ENCODE results near the gene HNRNPAB. TPM values are rescaled to one million over a fixed set of nuclear protein-coding genes. Genes with fewer than 3 reads are reported as not detected.

HNRNPAB gene
- total and polyA plus RNA-seq, 7 donors, result 74.1 to 243 (median 156) TPM

DNA sequence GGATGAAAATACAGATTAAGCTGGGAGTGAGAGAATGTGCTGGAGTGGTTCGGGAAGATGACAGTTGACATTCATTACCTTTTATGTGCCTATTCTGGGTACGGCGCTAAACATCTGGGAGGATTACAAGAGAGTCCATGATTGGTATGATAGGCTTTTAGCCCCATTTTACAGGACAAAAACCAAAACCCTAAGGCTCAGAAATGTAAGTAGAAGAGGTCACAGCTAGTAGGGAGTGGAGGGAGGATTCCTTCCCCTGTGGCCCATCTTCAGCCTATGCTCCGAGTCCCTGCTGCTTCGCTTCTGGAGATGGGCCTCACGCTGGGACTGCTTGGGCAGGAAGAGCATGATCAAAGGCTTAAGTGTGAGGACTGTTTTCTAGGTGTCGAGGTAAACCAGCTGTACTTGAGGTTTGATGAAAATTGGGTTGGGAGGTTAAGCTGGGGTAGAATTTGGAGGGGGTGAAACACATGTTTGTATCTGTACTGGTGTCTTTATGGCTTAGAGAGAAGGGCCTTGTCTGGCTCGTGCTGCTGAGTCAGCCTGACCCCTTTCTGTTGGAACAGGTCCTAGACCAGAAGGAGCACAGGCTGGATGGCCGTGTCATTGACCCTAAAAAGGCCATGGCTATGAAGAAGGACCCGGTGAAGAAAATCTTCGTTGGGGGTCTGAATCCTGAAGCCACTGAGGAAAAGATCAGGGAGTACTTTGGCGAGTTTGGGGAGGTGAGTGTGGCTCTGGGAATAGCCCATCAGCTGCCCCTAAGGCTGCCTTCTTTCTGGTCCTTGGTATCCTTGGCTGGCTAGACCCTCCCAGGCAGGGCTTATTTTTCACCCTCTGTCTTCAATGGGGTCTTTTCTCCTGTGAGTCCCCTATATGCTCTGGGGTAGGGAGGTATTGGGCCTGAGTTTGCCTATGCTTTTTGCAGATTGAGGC lies 2.1 kb downstream of the HNRNPAB start:
- ATAC-seq (peak in 3 of 4 donors; percentile 35 to 51 (median 44)), DNase-seq (no peak)
- Histone ChIP-seq H3K9me3 (no peaks in the 10 kb centered on the region), H3K27ac (peak overlapping the region; percentile 96), H3K4me1 (peaks cover 19% of the 10 kb centered on the region), H3K36me3 (ENCODE audit: insufficient read depth in 1 of 2, low read depth in 1 of 2) (peaks cover 12 to 58% of the 10 kb centered on the region in 2 donors), H3K4me3 (peak overlapping the region; percentile 95), H3K27me3 (ENCODE audit: insufficient read depth in 3 of 3, low read length in 2 of 3) (no peaks in the 10 kb centered on the region)
- WGBS, 3 donors, result 49 to 58% (median 54%) methylated on average over 12 of the region's 12 CpGs
- intact Hi-C loops (cut with DNase I), result loop anchor here in 1 of 2 donors (5.0 kb wide), 1 partner anchor 816 kb away; the partner anchor contains the start of gene ZNF879
- TF ChIP-seq, protein P1, sequence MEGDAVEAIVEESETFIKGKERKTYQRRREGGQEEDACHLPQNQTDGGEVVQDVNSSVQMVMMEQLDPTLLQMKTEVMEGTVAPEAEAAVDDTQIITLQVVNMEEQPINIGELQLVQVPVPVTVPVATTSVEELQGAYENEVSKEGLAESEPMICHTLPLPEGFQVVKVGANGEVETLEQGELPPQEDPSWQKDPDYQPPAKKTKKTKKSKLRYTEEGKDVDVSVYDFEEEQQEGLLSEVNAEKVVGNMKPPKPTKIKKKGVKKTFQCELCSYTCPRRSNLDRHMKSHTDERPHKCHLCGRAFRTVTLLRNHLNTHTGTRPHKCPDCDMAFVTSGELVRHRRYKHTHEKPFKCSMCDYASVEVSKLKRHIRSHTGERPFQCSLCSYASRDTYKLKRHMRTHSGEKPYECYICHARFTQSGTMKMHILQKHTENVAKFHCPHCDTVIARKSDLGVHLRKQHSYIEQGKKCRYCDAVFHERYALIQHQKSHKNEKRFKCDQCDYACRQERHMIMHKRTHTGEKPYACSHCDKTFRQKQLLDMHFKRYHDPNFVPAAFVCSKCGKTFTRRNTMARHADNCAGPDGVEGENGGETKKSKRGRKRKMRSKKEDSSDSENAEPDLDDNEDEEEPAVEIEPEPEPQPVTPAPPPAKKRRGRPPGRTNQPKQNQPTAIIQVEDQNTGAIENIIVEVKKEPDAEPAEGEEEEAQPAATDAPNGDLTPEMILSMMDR (IDR thresholded peaks at IDR 0.05), result no peak

DNA sequence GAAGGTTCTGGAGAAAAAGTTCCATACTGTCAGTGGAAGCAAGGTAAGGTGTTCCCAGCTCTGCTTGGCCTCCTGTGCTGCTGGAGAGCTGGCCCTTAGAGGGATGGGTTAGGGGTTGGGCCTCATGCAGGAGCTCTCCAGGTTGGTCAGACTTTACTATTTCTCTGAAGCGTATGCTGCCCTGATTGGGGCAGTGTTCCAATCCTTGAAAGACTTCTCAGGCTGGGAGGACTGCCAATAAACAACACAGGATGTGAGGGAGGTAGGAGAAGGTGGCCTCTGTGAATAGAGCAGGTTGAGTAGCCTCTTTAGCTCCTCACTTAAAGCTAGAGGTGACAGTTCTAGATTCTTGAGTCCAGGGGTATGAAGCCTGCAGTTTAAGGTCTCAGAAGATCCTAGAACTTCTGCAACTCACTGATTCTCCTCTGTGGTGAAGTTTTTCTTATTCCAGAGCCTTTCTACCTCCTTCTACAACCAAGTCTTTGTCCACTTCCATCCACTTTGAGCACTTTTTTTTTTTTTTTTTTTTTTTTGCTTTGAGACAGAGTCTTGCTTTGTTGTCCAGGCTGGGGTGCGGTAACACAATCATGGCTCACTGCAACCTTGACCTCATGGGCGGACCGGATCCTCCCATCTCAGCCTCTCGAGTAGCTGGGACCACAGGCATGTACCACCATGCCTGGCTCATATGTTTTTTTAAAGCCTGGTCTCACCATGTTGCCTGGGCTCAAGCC lies 3.0 kb downstream of the HNRNPAB start:
- Histone ChIP-seq H3K36me3 (ENCODE audit: insufficient read depth in 1 of 2, low read depth in 1 of 2) (peaks cover 21 to 67% of the 10 kb centered on the region in 2 donors), H3K27ac (peak overlapping the region; percentile 96), H3K27me3 (ENCODE audit: insufficient read depth in 3 of 3, low read length in 2 of 3) (no peaks in the 10 kb centered on the region), H3K4me1 (peaks cover 19% of the 10 kb centered on the region), H3K4me3 (peak overlapping the region; percentile 95), H3K9me3 (no peaks in the 10 kb centered on the region)
- DNase-seq (no peak), ATAC-seq (peak in 3 of 4 donors; percentile 6 to 19 (median 7))
- WGBS, 3 donors, result 62 to 70% (median 69%) methylated on average over 5 of the region's 5 CpGs
- TF ChIP-seq, protein P1 (IDR thresholded peaks at IDR 0.05), result no peak
- intact Hi-C loops (cut with DNase I), result loop anchor here in 1 of 2 donors (5.0 kb wide), 1 partner anchor 815 kb away; the partner anchor contains the start of gene ZNF879

DNA sequence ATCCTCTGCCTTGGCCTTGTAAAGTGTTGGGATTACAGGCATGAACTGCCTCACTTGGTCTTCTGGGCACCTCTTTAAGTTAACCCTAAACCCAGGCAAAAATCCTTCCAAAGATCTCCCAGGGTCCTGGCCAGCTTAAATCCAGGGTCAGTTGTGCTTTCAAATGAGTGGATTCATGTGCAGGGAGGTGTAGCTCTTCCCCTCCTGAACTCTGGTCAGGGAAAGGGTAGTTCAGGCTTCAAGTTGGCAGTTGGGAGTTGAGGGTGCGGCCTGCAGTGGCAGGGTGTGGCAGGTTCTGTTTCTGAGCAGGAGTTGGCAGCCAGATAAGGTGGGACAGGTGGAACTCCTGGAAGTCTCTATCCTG lies 3.6 kb downstream of the HNRNPAB start:
- H3K9me3 ChIP-seq, result no peaks in the 10 kb centered on the region
- no peak for ATAC-seq
- peak overlapping the region; percentile 96 for H3K27ac ChIP-seq
- 36 to 55% (median 45%) methylated on average over 1 of the region's 1 CpG for WGBS, 3 donors
- intact Hi-C loops (cut with DNase I), result loop anchor here in 1 of 2 donors (5.0 kb wide), 1 partner anchor 814 kb away; the partner anchor contains the start of gene ZNF879
- TF ChIP-seq, protein P1 (IDR thresholded peaks at IDR 0.05), result no peak
- H3K27me3 ChIP-seq (ENCODE audit: insufficient read depth in 3 of 3, low read length in 2 of 3), result no peaks in the 10 kb centered on the region
- peaks cover 19% of the 10 kb centered on the region for H3K4me1 ChIP-seq
- H3K4me3 ChIP-seq, result no peak overlapping the region
- no peak for DNase-seq
- H3K36me3 ChIP-seq (ENCODE audit: insufficient read depth in 1 of 2, low read depth in 1 of 2), result peaks cover 23 to 73% of the 10 kb centered on the region in 2 donors

DNA sequence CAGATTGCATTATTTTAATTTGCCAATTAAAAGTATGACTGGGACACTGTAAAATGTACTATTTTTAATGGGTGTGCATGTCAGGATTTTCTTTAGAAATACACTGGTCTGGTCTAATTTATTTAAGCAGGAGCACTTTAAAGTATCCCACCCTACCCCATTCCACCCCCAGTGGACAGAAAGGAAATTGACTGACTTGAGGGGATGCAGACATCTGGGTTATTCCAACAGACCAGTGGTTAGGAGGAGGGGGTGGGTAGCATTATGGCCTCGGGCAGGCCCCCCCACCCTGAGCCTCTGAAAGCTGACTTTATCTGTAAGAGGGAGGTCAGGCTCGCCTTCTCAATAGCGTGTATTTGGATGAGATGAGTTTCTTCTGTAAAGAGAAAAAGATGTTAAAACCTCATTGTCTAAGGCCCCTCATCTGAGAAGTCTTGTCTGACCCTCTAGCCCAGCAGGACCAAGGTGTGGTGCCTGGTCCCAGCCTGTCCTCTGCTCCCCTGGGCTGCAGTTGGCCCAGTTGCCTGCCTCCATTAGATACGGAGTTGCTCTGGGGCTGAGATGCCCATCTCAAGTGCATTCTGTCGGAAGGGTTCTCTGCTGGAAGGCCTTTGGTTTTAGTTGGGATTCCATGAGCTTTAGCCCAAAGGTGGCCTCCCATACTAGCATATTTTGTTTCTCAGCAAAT lies 4.4 kb downstream of the HNRNPAB start:
- Histone ChIP-seq H3K27ac (peak overlapping the region; percentile 96), H3K27me3 (ENCODE audit: insufficient read depth in 3 of 3, low read length in 2 of 3) (no peaks in the 10 kb centered on the region), H3K9me3 (no peaks in the 10 kb centered on the region), H3K4me3 (no peak overlapping the region), H3K4me1 (peaks cover 19% of the 10 kb centered on the region), H3K36me3 (ENCODE audit: insufficient read depth in 1 of 2, low read depth in 1 of 2) (peaks cover 23 to 80% of the 10 kb centered on the region in 2 donors)
- 71 to 88% (median 74%) methylated on average over 5 of the region's 5 CpGs for WGBS, 3 donors
- no peak for DNase-seq
- ATAC-seq, result no peak
- TF ChIP-seq, protein P1 (IDR thresholded peaks at IDR 0.05), result peak; percentile 4
- intact Hi-C loops (cut with DNase I), result loop anchor here in 1 of 2 donors (5.0 kb wide), 1 partner anchor 814 kb away; the partner anchor contains the start of gene ZNF879
